Ectodermal cell (in vitro differentiated cells): ENCODE data around the gene ERC2.

ENCODE experiments used
- H3K27ac ChIP-seq: 2 replicates; pipeline ENCODE4 v1.7.0; 2013; ENCODE audit warnings: mild to moderate bottlenecking, low read depth, low read length; ENCODE audit not compliant: insufficient read depth, poor library complexity, severe bottlenecking
- H3K27me3 ChIP-seq: 2 replicates; pipeline ENCODE4 v1.7.0; 2013; ENCODE audit warnings: mild to moderate bottlenecking, low read length; ENCODE audit not compliant: insufficient read depth, control insufficient read depth, poor library complexity, severe bottlenecking
- H3K36me3 ChIP-seq: one replicate; pipeline ENCODE4 v1.7.0; 2013; ENCODE audit warnings: low read length; ENCODE audit not compliant: control insufficient read depth, insufficient read depth
- H3K4me1 ChIP-seq: one replicate; pipeline ENCODE4 v1.7.0; 2013; ENCODE audit warnings: low read length; ENCODE audit not compliant: control insufficient read depth, insufficient read depth
- H3K4me3 ChIP-seq: 2 replicates; pipeline ENCODE4 v1.7.0; 2013; ENCODE audit warnings: low read depth, low read length, control low read depth; ENCODE audit not compliant: insufficient read depth
- H3K9me3 ChIP-seq: 2 replicates; pipeline ENCODE4 v1.7.0; 2013; ENCODE audit warnings: mild to moderate bottlenecking, low read length, moderate library complexity; ENCODE audit not compliant: control insufficient read depth
- WGBS, 2 experiments: methylation state at CpG; one replicate each; pipeline ENCODE4 v1.1.7; 2013; ENCODE audit warnings: missing lambda C conversion rate in 2 of 2; 5-methylcytosine and 5-hydroxymethylcytosine counted together

Gene ERC2

DNA sequence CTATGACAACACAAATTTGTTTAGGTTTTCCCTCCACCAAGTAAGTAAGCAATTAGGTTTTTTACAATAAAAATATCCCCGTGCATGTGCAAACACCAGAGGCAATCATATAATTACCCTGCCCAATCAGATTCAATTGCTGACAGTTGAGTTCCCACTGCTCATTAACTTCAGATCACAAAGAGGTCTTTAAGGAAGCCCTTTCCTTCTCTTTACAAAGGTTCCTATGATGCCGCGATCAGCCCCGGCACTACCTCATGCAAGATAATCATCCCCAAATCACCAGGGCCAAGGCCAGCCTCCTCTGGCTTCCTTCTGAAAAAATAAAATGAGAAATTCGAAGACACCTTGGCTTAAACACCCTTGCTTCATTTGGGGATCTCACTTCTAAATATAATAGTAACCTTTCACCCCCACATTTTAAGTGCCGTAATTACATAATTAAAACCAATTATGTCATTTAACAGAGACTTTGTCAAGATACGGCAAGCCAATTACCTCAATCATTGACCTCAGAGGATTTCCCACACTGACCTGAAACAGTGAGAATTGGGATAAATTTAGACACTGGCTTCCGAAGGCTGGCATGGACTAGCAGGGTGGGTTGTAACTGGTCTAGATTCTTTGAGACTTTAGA, 859.8 kb downstream of the ERC2 start:
- 90 to 91% methylated on average over 8 of the region's 8 CpGs for WGBS, 2 experiments

DNA sequence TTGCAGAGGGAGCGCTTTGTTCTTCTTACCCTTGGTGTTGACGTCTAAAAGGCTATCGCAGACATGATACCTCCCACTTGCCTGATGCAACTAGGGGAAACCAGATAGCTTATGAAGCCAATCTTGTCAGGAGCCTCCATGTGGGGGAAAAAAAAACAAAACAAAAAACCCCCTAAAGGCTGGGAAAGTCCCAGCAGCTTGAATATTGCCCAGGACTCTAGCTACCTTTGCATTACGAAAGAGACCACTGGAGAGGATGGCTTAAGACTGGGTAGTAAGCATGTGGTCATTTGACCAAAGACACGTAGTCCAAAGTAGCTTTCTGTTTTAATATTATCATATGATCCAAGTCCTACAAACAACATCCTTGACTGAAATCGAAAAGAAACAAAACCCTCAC, 860.4 kb downstream of the ERC2 start:
- H3K4me1 ChIP-seq: no peaks in the 10 kb centered on the region
- no peak overlapping the region for H3K27ac ChIP-seq
- no peaks in the 10 kb centered on the region for H3K36me3 ChIP-seq
- WGBS, 2 experiments: 90 to 94% methylated on average over 6 of the region's 6 CpGs
- H3K9me3 ChIP-seq: no peaks in the 10 kb centered on the region
- no peaks in the 10 kb centered on the region for H3K27me3 ChIP-seq
- H3K4me3 ChIP-seq: no peak overlapping the region

More for the DNA sequence above, 859.8 kb downstream of the ERC2 start:
- no peak overlapping the region for H3K27ac ChIP-seq
- no peak overlapping the region for H3K4me3 ChIP-seq
- no peaks in the 10 kb centered on the region for H3K4me1 ChIP-seq
- H3K36me3 ChIP-seq: no peaks in the 10 kb centered on the region
- H3K9me3 ChIP-seq: no peaks in the 10 kb centered on the region
- no peaks in the 10 kb centered on the region for H3K27me3 ChIP-seq

DNA sequence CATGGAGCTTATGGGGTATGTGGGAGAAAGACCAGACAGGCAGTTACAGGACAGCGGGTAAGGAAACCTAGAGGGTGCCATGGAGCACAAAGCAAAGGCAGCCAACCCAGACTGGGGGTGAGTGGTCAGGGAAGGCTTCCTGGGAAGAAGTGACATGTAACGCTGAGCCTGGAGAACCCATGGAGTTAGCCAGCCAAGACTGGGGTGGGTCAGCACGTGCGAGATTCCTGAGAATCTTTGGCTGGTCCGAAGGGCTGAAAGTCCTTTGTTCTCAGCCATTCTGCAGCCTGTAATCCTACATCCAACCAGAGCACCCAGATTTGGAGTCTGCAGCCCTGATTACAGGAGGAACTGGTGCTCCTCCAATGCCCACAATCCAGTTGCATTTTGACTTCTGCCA, 861.1 kb downstream of the ERC2 start:
- no peak overlapping the region for H3K27ac ChIP-seq
- H3K36me3 ChIP-seq: no peaks in the 10 kb centered on the region

DNA sequence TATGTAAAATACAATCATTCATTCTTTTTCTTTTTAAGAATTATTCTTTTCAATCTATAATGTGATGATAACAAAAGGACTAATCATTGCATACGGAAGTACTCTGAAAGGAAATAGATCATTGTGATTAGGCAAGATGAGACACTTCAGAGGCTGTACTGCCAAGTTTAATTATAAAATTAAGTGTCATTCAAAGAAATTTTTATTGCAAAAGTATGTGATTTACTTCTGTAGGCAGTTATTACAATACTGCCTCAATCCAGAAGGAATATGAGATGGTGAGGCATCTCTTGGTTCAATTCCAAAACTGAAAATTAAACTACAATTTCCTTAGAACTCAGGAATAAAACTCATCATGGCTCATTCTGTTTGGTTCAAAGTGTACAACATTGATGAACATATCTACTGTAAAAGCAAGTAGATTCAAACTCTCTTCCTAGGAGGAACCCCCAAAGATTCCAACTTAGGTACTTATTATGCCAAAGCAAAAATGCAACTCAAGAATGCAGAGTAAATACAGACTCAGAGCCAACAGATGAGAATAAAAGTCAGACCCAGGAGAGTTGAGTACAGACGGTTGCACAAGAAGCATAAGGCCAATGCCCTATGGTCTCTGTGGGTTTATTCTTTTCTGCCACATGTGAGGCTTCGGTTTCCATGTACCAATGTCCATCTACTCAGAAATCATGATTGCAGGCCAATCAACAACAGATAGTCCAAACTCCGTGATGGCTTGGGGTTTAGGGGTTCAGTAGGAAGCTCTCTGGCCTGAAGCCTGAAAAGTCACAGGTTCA, 862.6 kb downstream of the ERC2 start:
- no peak overlapping the region for H3K27ac ChIP-seq
- no peaks in the 10 kb centered on the region for H3K36me3 ChIP-seq
- H3K9me3 ChIP-seq: no peaks in the 10 kb centered on the region
- no peak overlapping the region for H3K4me3 ChIP-seq
- H3K27me3 ChIP-seq: no peaks in the 10 kb centered on the region
- no peaks in the 10 kb centered on the region for H3K4me1 ChIP-seq
- 89 to 94% methylated on average over 3 to 4 of the region's 4 CpGs for WGBS, 2 experiments

More for the DNA sequence above, 861.1 kb downstream of the ERC2 start:
- no peaks in the 10 kb centered on the region for H3K4me1 ChIP-seq
- H3K9me3 ChIP-seq: no peaks in the 10 kb centered on the region
- no peak overlapping the region for H3K4me3 ChIP-seq
- H3K27me3 ChIP-seq: no peaks in the 10 kb centered on the region
- WGBS, 2 experiments: 69 to 70% methylated on average over 5 of the region's 5 CpGs

DNA sequence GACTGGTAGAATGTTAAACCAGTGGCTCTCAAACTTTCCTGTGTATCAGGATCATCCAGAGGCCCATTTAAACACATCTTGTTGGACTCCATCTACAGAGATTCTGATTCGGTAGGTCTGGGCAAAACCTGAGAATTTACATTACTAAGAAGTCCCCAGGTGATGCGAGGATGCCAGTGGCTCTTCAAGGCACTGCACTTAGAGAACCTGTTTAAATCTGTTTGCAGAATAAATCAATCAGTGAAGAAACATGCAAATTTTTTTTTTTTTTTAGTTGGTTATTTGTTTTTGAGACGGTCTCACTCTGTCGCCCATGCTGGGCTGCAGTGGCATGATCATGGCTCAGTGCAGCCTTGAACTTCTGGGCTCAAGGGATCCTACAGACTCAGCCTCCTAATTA, 863.4 kb downstream of the ERC2 start:
- 87 to 90% methylated on average over 4 of the region's 4 CpGs for WGBS, 2 experiments
- Histone ChIP-seq H3K4me3 (no peak overlapping the region), H3K36me3 (no peaks in the 10 kb centered on the region), H3K9me3 (no peaks in the 10 kb centered on the region), H3K4me1 (no peaks in the 10 kb centered on the region), H3K27ac (no peak overlapping the region), H3K27me3 (no peaks in the 10 kb centered on the region)

DNA sequence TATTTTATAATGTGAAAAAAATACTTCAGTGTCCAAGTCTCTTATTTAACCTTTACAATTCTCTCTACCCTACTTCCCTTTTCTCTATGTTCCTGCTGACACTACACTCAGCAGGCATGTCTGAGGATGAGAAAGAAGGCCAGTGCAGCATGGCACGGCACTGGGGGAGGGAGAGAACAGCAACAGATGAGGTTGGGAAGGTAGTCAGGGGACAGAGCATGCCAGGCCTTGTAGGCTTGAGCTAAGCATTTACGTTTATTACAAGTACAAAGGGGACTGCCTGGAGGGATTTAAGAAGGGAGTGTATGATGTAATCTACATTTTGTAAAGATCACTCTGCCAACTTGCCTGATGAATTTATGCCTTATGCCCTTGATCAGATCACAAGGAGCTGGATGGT, 863.9 kb downstream of the ERC2 start:
- Histone ChIP-seq H3K9me3 (no peaks in the 10 kb centered on the region), H3K4me1 (no peaks in the 10 kb centered on the region), H3K27me3 (no peaks in the 10 kb centered on the region), H3K36me3 (no peaks in the 10 kb centered on the region), H3K4me3 (no peak overlapping the region), H3K27ac (no peak overlapping the region)
- 80 to 81% methylated on average over 2 of the region's 2 CpGs for WGBS, 2 experiments

DNA sequence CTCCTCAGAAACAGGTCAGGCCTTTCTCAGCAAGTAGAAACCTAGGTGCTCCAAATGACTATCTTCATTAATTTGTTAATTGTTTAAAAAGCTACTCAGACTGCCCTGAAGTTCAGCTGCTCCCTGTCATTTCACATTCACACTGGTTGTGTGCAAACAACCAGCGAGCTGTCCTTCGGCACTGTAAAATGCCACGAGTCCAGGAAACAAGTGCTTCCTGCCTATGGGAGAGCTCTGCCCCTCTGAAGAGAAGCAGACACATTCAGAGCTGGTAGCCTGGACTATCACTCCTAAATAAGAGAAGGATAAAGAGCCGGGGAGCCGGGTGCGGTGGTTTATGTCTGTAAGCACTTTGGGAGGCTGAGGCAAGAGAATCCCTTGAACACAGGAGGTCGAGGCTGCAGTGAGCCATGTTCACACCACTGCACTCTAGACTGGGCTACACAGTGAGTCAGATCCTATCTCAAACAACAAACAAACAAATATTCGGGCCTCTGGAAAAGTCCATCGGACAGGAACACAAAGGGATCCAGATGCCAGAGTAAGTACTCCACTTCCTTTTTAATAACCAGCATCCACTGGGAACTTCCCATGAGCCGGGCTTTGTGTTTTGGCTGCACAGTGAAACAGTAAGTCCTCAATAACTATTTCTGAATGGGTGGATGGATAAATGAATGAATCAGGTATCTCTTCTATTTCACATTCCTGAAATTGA, 866.7 kb downstream of the ERC2 start:
- no peaks in the 10 kb centered on the region for H3K36me3 ChIP-seq
- no peak overlapping the region for H3K27ac ChIP-seq
- WGBS, 2 experiments: 90 to 95% methylated on average over 10 of the region's 10 CpGs

DNA sequence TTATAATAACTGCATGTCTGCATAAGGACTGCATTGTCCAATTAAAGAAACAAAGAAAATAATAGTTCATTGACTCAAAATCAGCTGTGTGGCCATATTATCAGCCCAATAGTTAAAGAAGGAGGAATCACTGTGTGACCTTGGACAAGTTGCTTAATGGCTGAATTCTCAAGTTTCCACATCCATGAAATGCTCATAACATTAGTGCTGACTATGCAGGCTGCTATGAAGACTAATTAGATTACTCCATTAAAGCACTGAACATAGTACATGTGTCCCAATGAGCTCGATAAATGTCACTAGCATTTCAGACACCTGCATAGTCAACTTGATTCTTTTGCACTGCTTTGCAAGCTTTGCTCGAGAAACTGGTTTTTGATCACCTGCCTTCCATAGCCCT, 870.0 kb downstream of the ERC2 start:
- Histone ChIP-seq H3K27me3 (no peaks in the 10 kb centered on the region), H3K4me1 (no peaks in the 10 kb centered on the region), H3K9me3 (no peaks in the 10 kb centered on the region), H3K4me3 (no peak overlapping the region), H3K36me3 (no peaks in the 10 kb centered on the region), H3K27ac (no peak overlapping the region)
- 92 to 96% methylated on average over 2 of the region's 2 CpGs for WGBS, 2 experiments

More for the DNA sequence above, 866.7 kb downstream of the ERC2 start:
- Histone ChIP-seq H3K4me3 (no peak overlapping the region), H3K9me3 (no peaks in the 10 kb centered on the region), H3K4me1 (no peaks in the 10 kb centered on the region), H3K27me3 (no peaks in the 10 kb centered on the region)

DNA sequence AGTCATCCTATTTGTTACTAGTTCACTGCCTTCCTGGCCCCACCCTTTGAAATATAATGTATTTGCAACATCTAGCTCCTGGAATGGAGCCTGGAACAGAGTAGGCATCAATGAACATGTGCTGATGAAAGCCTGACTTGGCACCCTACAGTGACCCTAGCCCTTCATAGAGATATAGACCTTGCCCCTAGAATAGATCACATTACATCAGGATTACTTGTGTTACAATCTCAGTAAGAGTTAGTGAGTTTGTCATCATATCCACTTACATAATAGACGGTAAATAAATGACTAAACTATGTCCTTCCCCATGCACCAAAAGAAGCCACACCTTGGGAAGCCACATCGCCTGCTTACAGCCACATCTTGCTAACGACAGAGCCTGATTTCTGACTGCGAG, 870.6 kb downstream of the ERC2 start:
- Histone ChIP-seq H3K4me1 (no peaks in the 10 kb centered on the region), H3K27me3 (no peaks in the 10 kb centered on the region), H3K4me3 (no peak overlapping the region), H3K9me3 (no peaks in the 10 kb centered on the region), H3K36me3 (no peaks in the 10 kb centered on the region), H3K27ac (no peak overlapping the region)
- WGBS, 2 experiments: 92 to 95% methylated on average over 4 of the region's 4 CpGs

DNA sequence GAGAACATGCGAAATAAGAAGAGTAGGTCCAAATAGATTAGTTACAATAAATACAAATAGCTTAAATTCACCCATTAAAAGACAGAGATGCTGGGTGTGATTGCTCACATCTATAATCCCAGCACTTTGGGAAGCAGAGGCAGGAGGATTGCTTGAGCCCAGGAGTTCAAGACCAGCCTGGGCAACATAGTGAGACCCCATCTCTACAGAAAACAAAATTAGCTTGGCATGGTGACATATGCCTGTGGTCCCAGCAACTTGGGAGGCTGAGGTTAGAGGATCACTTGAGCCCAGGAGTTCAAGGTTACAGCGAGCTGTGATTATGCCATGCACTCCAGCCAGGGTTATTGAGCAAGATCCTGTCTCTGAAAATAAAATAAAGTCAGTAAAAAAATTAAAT, 872.1 kb downstream of the ERC2 start:
- Histone ChIP-seq H3K36me3 (no peaks in the 10 kb centered on the region), H3K27me3 (no peaks in the 10 kb centered on the region), H3K9me3 (no peaks in the 10 kb centered on the region), H3K4me3 (no peak overlapping the region), H3K4me1 (no peaks in the 10 kb centered on the region), H3K27ac (no peak overlapping the region)
- 82 to 97% methylated on average over 1 of the region's 2 CpGs for WGBS, 2 experiments
